Cardiac muscle cell (in vitro differentiated cells and primary cell): ENCODE results near the gene GLS. TPM values are rescaled to one million over a fixed set of nuclear protein-coding genes. Genes with fewer than 3 reads are reported as not detected.

Experiments used
- DNase-seq, 2 donors: peaks; one replicate each; pipeline versions ENCODE4 v3.0.0 to v3.0.0-alpha.2; 2010 to 2017; ENCODE audit warnings: low read depth in 1 of 2, low spot score in 1 of 2
- H3K27ac ChIP-seq: fragments of 200-600 bp; sonication (generic); 2 replicates; pipeline ENCODE4 v1.5.1; 2016
- H3K27me3 ChIP-seq: fragments of 200-600 bp; sonication (generic); 2 replicates; pipeline ENCODE4 v1.6.0; 2016; ENCODE audit warnings: control low read depth
- H3K36me3 ChIP-seq: fragments of 200-600 bp; sonication (generic); 2 replicates; pipeline ENCODE4 v1.5.1; 2016; ENCODE audit warnings: control low read depth
- H3K4me1 ChIP-seq: fragments of 200-600 bp; sonication (generic); 2 replicates; pipeline ENCODE4 v1.8.1; 2017; ENCODE audit warnings: low read depth, mild to moderate bottlenecking, mixed run types
- H3K4me3 ChIP-seq: fragments of 200-600 bp; sonication (generic); 2 replicates; pipeline ENCODE4 v1.5.1; 2016; ENCODE audit warnings: mild to moderate bottlenecking
- H3K9me3 ChIP-seq: fragments of 200-600 bp; sonication (generic); 2 replicates; pipeline ENCODE4 v1.5.1; 2017; ENCODE audit warnings: low read depth, mild to moderate bottlenecking, control low read depth
- CTCF ChIP-seq: IDR thresholded peaks from 2 replicates; pipeline ENCODE4 v1.5.1; 2012; ENCODE audit warnings: low read depth, mild to moderate bottlenecking, low read length
- polyA plus RNA-seq: library from polyadenylated mRNA; unstranded; fragments of >200 nt; fragmentation: Nextera tagmentation; extraction: Ambion mirVana; gene quantifications from 2 replicates; pipeline ENCODE4 v1.2.1, GENCODE V29; 2016
- total RNA-seq: library from RNA; depleted of rRNA; stranded (reverse); fragments of >200 nt; gene quantifications from 2 replicates; pipeline ENCODE4 v1.2.3, GENCODE V29; 2016

Gene GLS
- total and polyA plus RNA-seq, 2 experiments from 2014 or later = 35.2 to 80.8 TPM

- no peak for DNase-seq
- peaks cover 16% of the 10 kb centered on the region for H3K36me3 ChIP-seq
- H3K27me3 ChIP-seq = no peaks in the 10 kb centered on the region
- H3K4me1 ChIP-seq = peaks cover 22% of the 10 kb centered on the region
- no peaks in the 10 kb centered on the region for H3K9me3 ChIP-seq
- TF ChIP-seq CTCF = no peak
- H3K27ac ChIP-seq = no peak overlapping the region
- no peak overlapping the region for H3K4me3 ChIP-seq
Measured at GRCh38 chr2:190977505-190977904, 96.9 kb downstream of the GLS start.

GRCh38 chr2:190978389-190979053 is 97.9 kb downstream of the GLS start:
- DNase-seq = peak in 1 of 2 donors; percentile 54
- peaks cover 24% of the 10 kb centered on the region for H3K36me3 ChIP-seq
- H3K4me1 ChIP-seq = peaks cover 22% of the 10 kb centered on the region
- H3K27me3 ChIP-seq = no peaks in the 10 kb centered on the region
- H3K4me3 ChIP-seq = no peak overlapping the region
- TF ChIP-seq CTCF = no peak
- no peaks in the 10 kb centered on the region for H3K9me3 ChIP-seq
- H3K27ac ChIP-seq = no peak overlapping the region

GRCh38 chr2:190979906-190980629 is 99.4 kb downstream of the GLS start:
- peaks cover 27% of the 10 kb centered on the region for H3K36me3 ChIP-seq
- no peaks in the 10 kb centered on the region for H3K9me3 ChIP-seq
- H3K4me1 ChIP-seq = peaks cover 12% of the 10 kb centered on the region
- TF ChIP-seq CTCF = no peak
- peak overlapping the region; percentile 87 for H3K27ac ChIP-seq
- DNase-seq = peak; percentile 79 to 93
- H3K4me3 ChIP-seq = no peak overlapping the region
- no peaks in the 10 kb centered on the region for H3K27me3 ChIP-seq

- no peak for TF ChIP-seq CTCF
- no peak for DNase-seq
- Histone ChIP-seq H3K36me3 (peaks cover 27% of the 10 kb centered on the region), H3K27ac (peak overlapping the region; percentile 87), H3K4me1 (peaks cover 8% of the 10 kb centered on the region), H3K27me3 (no peaks in the 10 kb centered on the region), H3K4me3 (no peak overlapping the region), H3K9me3 (no peaks in the 10 kb centered on the region)
Measured at GRCh38 chr2:190980630-190981209, 100.1 kb downstream of the GLS start.

- peaks cover 8% of the 10 kb centered on the region for H3K4me1 ChIP-seq
- DNase-seq = no peak
- H3K27me3 ChIP-seq = no peaks in the 10 kb centered on the region
- H3K4me3 ChIP-seq = no peak overlapping the region
- no peak overlapping the region for H3K27ac ChIP-seq
- H3K9me3 ChIP-seq = no peaks in the 10 kb centered on the region
- no peak for TF ChIP-seq CTCF
- peaks cover 27% of the 10 kb centered on the region for H3K36me3 ChIP-seq
Measured at GRCh38 chr2:190981333-190981732, 100.7 kb downstream of the GLS start.
